A673 (cell line): ENCODE measurements around the gene THAP3.

Source experiments
- CTCF ChIP-seq: fragments of 300-800, 200-600 bp; sonication (generic); conservative IDR thresholded peaks from 2 replicates; pipeline ENCODE4 v1.5.1; 2017; ENCODE audit warnings: low read depth, mild to moderate bottlenecking, antibody characterized with exemption, low read length, moderate library complexity, mixed read lengths
- EZH2 ChIP-seq: fragments of 200-600 bp; sonication (generic); IDR thresholded peaks from 2 replicates; pipeline ENCODE4 v1.6.1; 2017; ENCODE audit warnings: borderline replicate concordance, low read depth, mild to moderate bottlenecking, mixed read lengths, antibody characterized with exemption, low read length; ENCODE audit not compliant: poor library complexity, severe bottlenecking

GRCh38 chr1:6590046-6590445 is 34.6 kb upstream of the THAP3 start:
- TF ChIP-seq CTCF, result no peak
- no peak for TF ChIP-seq EZH2
